HepG2 (cell line): ENCODE measurements around the gene NR2C1. TPM values are rescaled to one million over a fixed set of nuclear protein-coding genes. Genes with fewer than 3 reads are reported as not detected.

Experiments
- ATF2 ChIP-seq: sonication (generic); formaldehyde crosslinking; IDR thresholded peaks from 2 replicates; pipeline ENCODE4 v1.4.0; 2020; ENCODE audit warnings: missing genetic modification reagents
- ELF1 ChIP-seq: sonication (generic); formaldehyde crosslinking; IDR thresholded peaks from 2 replicates; pipeline ENCODE4 v1.4.0; 2020; ENCODE audit warnings: missing genetic modification reagents
- HNF1B ChIP-seq: sonication (generic); formaldehyde crosslinking; IDR thresholded peaks from 2 replicates; pipeline ENCODE4 v1.5.1; 2020; ENCODE audit warnings: mild to moderate bottlenecking, moderate library complexity, missing genetic modification reagents
- HNF4G ChIP-seq, 2 experiments: sonication (generic) in 1 of 2; formaldehyde crosslinking in 1 of 2; IDR thresholded peaks; 2 replicates each; pipeline versions ENCODE4 v1.4.0 to v1.6.1; 2011 to 2020; ENCODE audit warnings: borderline replicate concordance in 2 of 2, low read depth in 2 of 2, mild to moderate bottlenecking in 2 of 2, low read length in 1 of 2, missing genetic modification reagents in 1 of 2, moderate library complexity in 1 of 2
- KMT2B ChIP-seq: IDR thresholded peaks from 2 replicates; pipeline ENCODE4 v1.6.1; 2016; ENCODE audit warnings: missing genetic modification reagents, missing compliant biosample characterization
- NR0B2 ChIP-seq: sonication (generic); formaldehyde crosslinking; IDR thresholded peaks from 2 replicates; pipeline ENCODE4 v1.4.0; 2020; ENCODE audit warnings: mild to moderate bottlenecking, missing genetic modification reagents
- RCOR2 ChIP-seq: IDR thresholded peaks from 2 replicates; pipeline ENCODE4 v1.6.1; 2016; ENCODE audit warnings: missing biosample characterization, missing genetic modification reagents
- SP4 ChIP-seq: sonication (generic); formaldehyde crosslinking; IDR thresholded peaks from 2 replicates; pipeline ENCODE4 v1.8.1; 2023; ENCODE audit warnings: mild to moderate bottlenecking, missing genetic modification reagents
- SRY ChIP-seq: sonication (generic); formaldehyde crosslinking; IDR thresholded peaks from 2 replicates; pipeline ENCODE4 v1.8.0; 2022; ENCODE audit warnings: mild to moderate bottlenecking, missing genetic modification reagents
- TAF1 ChIP-seq: sonication (generic); formaldehyde crosslinking; IDR thresholded peaks from 2 replicates; pipeline ENCODE4 v1.4.0; 2020; ENCODE audit warnings: missing genetic modification reagents
- TAF15 ChIP-seq: fragments of 200-400 bp; formaldehyde crosslinking; IDR thresholded peaks from one replicate; pipeline ENCODE4 v1.6.1; 2018; ENCODE audit warnings: mild to moderate bottlenecking, low read depth, low read length; ENCODE audit not compliant: poor library complexity, severe bottlenecking
- TFDP2 ChIP-seq: sonication (generic); formaldehyde crosslinking; IDR thresholded peaks from 2 replicates; pipeline ENCODE4 v1.4.0; 2020; ENCODE audit warnings: missing genetic modification reagents
- ZBED4 ChIP-seq: sonication (generic); formaldehyde crosslinking; IDR thresholded peaks from 2 replicates; pipeline ENCODE4 v1.4.0; 2020; ENCODE audit warnings: missing genetic modification reagents, borderline replicate concordance
- ZBTB7B ChIP-seq: sonication (generic); formaldehyde crosslinking; IDR thresholded peaks from 2 replicates; pipeline ENCODE4 v1.4.0; 2020; ENCODE audit warnings: missing genetic modification reagents
- ZBTB8A ChIP-seq: sonication (generic); formaldehyde crosslinking; IDR thresholded peaks from 2 replicates; pipeline ENCODE4 v1.4.0; 2020; ENCODE audit warnings: mild to moderate bottlenecking, low read depth, missing genetic modification reagents, borderline replicate concordance
- ZNF460 ChIP-seq: sonication (generic); formaldehyde crosslinking; IDR thresholded peaks from 2 replicates; pipeline ENCODE4 v1.5.1; 2020; ENCODE audit warnings: missing genetic modification reagents, mild to moderate bottlenecking, borderline replicate concordance
- ZNF546 ChIP-seq: sonication (generic); formaldehyde crosslinking; conservative IDR thresholded peaks from 2 replicates; pipeline ENCODE4 v1.8.1; 2023; ENCODE audit warnings: mild to moderate bottlenecking, missing genetic modification reagents
- ZNF670 ChIP-seq: sonication (generic); formaldehyde crosslinking; IDR thresholded peaks from 2 replicates; pipeline ENCODE4 v1.8.0; 2022; ENCODE audit warnings: mild to moderate bottlenecking, missing genetic modification reagents, borderline replicate concordance
- ZSCAN22 ChIP-seq: sonication (generic); formaldehyde crosslinking; IDR thresholded peaks from 2 replicates; pipeline ENCODE4 v1.4.0; 2020; ENCODE audit warnings: mild to moderate bottlenecking, missing genetic modification reagents
- polyA plus RNA-seq, 8 experiments: library from polyadenylated mRNA; depleted of rRNA in 3 of 8; stranded (reverse) in 7 of 8; unstranded in 1 of 8; fragments of >200 nt; fragmentation: Illumina TruSeq in 4 of 8; extraction: Trizol in 4 of 8; gene quantifications; 2 replicates each; pipeline versions ENCODE4 v1.2.1 to v1.2.3, GENCODE V29; 2011 to 2016; ENCODE audit warnings: low read depth in 4 of 8, missing spikeins in 1 of 8, mixed read lengths in 1 of 8; ENCODE audit not compliant: insufficient read depth in 1 of 8
- total RNA-seq, 5 experiments: library from RNA; depleted of rRNA; stranded (reverse); fragments of >200 nt; fragmentation: Illumina TruSeq; extraction: Trizol; gene quantifications; 2 replicates each; pipeline ENCODE4 v1.2.3, GENCODE V29; 2016; ENCODE audit warnings: low read depth in 1 of 5

Gene NR2C1
- total and polyA plus RNA-seq, 2 of the 13 experiments (the other 11 are each of a cell fraction or from before 2014, with no cell fraction given): 38.0 to 70.8 TPM

- TF ChIP-seq ELF1 (CRISPR knock-in tag) (peak; percentile 57), SRY (CRISPR knock-in tag) (peak; percentile 84; the same call in 1 of the 2 replicates), TAF15 (no peak), KMT2B (CRISPR knock-in tag) (peak; percentile 89), ZBTB7B (peak; percentile 10; the same call in 1 of the 2 replicates), ZNF546 (CRISPR knock-in tag) (peak; percentile 36; the same call in 1 of the 2 replicates), HNF4G (IDR thresholded peaks at IDR 0.05; ENCODE audit: borderline replicate concordance, low read depth, low read length) (peak; percentile 65; the same call in 1 of the 2 replicates), HNF4G (CRISPR knock-in tag; IDR thresholded peaks at IDR 0.05; ENCODE audit: borderline replicate concordance, low read depth) (0 out of 2 replicates have a peak, but pooled peaks have one; percentile 30), ZSCAN22 (CRISPR knock-in tag) (0 out of 2 replicates have a peak, but pooled peaks have one; percentile 56), ZNF670 (CRISPR knock-in tag) (peak; percentile 81), TAF1 (CRISPR knock-in tag) (peak; percentile 57), ZBED4 (CRISPR knock-in tag) (no peak), RCOR2 (0 out of 2 replicates have a peak, but pooled peaks have one; percentile 16), ZNF460 (CRISPR knock-in tag) (peak; percentile 23; the same call in 1 of the 2 replicates), NR0B2 (CRISPR knock-in tag) (peak; percentile 63; the same call in 1 of the 2 replicates), TFDP2 (CRISPR knock-in tag) (peak; percentile 60; the same call in 1 of the 2 replicates), ZBTB8A (peak; percentile 43; the same call in 1 of the 2 replicates), SP4 (CRISPR knock-in tag) (peak; percentile 47; the same call in 1 of the 2 replicates), ATF2 (CRISPR knock-in tag) (peak; percentile 19; the same call in 1 of the 2 replicates), HNF1B (peak; percentile 82)
Measured at GRCh38 chr12:95072900-95073697, at the start of gene NR2C1 (continued).
